ENCODE measurements around the gene CELF2. TPM values are rescaled to one million over a fixed set of nuclear protein-coding genes. Genes with fewer than 3 reads are reported as not detected.

The CELF2 gene
- total RNA-seq, 1 donor: 201 TPM

- no peak for DNase-seq (ENCODE audit: low read depth in 2 of 3, low spot score in 2 of 3)
Observed at GRCh38 chr10:11261143-11261542, 243.5 kb downstream of the CELF2 start.

- no peak for DNase-seq (ENCODE audit: low read depth in 2 of 3, low spot score in 2 of 3)
Observed at GRCh38 chr10:11261687-11262493, 244.2 kb downstream of the CELF2 start.

- DNase-seq (ENCODE audit: low read depth in 2 of 3, low spot score in 2 of 3): no peak
Observed at GRCh38 chr10:11262494-11263345, 245.0 kb downstream of the CELF2 start.

- no peak for DNase-seq (ENCODE audit: low read depth in 2 of 3, low spot score in 2 of 3)
Observed at GRCh38 chr10:11263767-11264166, 246.1 kb downstream of the CELF2 start.

GRCh38 chr10:11264296-11265048, 246.8 kb downstream of the CELF2 start:
- no peak for DNase-seq (ENCODE audit: low read depth in 2 of 3, low spot score in 2 of 3)

GRCh38 chr10:11265484-11265883, 247.8 kb downstream of the CELF2 start:
- no peak for DNase-seq (ENCODE audit: low read depth in 2 of 3, low spot score in 2 of 3)

- no peak for DNase-seq (ENCODE audit: low read depth in 2 of 3, low spot score in 2 of 3)
Observed at GRCh38 chr10:11266426-11266825, 248.8 kb downstream of the CELF2 start.

- peak; percentile 30 to 65 (median 64) for DNase-seq (ENCODE audit: low read depth in 2 of 3, low spot score in 2 of 3)
Observed at GRCh38 chr10:11270135-11270857, 252.6 kb downstream of the CELF2 start.

- no peak for DNase-seq (ENCODE audit: low read depth in 2 of 3, low spot score in 2 of 3)
Observed at GRCh38 chr10:11270858-11271179, 253.1 kb downstream of the CELF2 start.

- DNase-seq (ENCODE audit: low read depth in 2 of 3, low spot score in 2 of 3): peak in 1 of 3 donors; percentile 8
Observed at GRCh38 chr10:11272915-11273389, 255.3 kb downstream of the CELF2 start.

GRCh38 chr10:11274452-11274851, 256.8 kb downstream of the CELF2 start:
- no peak for DNase-seq (ENCODE audit: low read depth in 2 of 3, low spot score in 2 of 3)

- DNase-seq (ENCODE audit: low read depth in 2 of 3, low spot score in 2 of 3): no peak
Observed at GRCh38 chr10:11275651-11276050, 258.0 kb downstream of the CELF2 start.

GRCh38 chr10:11276449-11276990, 258.8 kb downstream of the CELF2 start:
- DNase-seq (ENCODE audit: low read depth in 2 of 3, low spot score in 2 of 3): no peak

- DNase-seq (ENCODE audit: low read depth in 2 of 3, low spot score in 2 of 3): no peak
Observed at GRCh38 chr10:11279314-11279713, 261.6 kb downstream of the CELF2 start.

- DNase-seq (ENCODE audit: low read depth in 2 of 3, low spot score in 2 of 3): no peak
Observed at GRCh38 chr10:11280187-11280932, 262.7 kb downstream of the CELF2 start.

- no peak for DNase-seq (ENCODE audit: low read depth in 2 of 3, low spot score in 2 of 3)
Observed at GRCh38 chr10:11282156-11282555, 264.5 kb downstream of the CELF2 start.

- DNase-seq (ENCODE audit: low read depth in 2 of 3, low spot score in 2 of 3): no peak
Observed at GRCh38 chr10:11282661-11283060, 265.0 kb downstream of the CELF2 start.

- DNase-seq (ENCODE audit: low read depth in 2 of 3, low spot score in 2 of 3): peak in 1 of 3 donors; percentile 15
Observed at GRCh38 chr10:11284291-11285085, 266.8 kb downstream of the CELF2 start.

- no peak for DNase-seq (ENCODE audit: low read depth in 2 of 3, low spot score in 2 of 3)
Observed at GRCh38 chr10:11285171-11285570, 267.5 kb downstream of the CELF2 start.

Data from hematopoietic multipotent progenitor cell (in vitro differentiated cells).